Endothelial cell (in vitro differentiated cells): ENCODE results near the gene MAGI1. TPM values are rescaled to one million over a fixed set of nuclear protein-coding genes. Genes with fewer than 3 reads are reported as not detected.

Source experiments
- DNase-seq: peaks from one replicate; pipeline ENCODE4 v3.0.0; 2021; ENCODE audit warnings: low spot score
- H3K27ac Mint-ChIP-seq: one replicate; pipeline ENCODE4 v1.8.0; 2021; ENCODE audit warnings: mixed read lengths, inconsistent platforms; ENCODE audit not compliant: unreplicated experiment
- H3K27me3 Mint-ChIP-seq: one replicate; pipeline ENCODE4 v1.8.0; 2021; ENCODE audit warnings: mild to moderate bottlenecking, moderate library complexity, mixed read lengths, inconsistent platforms; ENCODE audit not compliant: unreplicated experiment
- H3K36me3 Mint-ChIP-seq: one replicate; pipeline ENCODE4 v1.8.0; 2021; ENCODE audit warnings: mild to moderate bottlenecking, low read depth, mixed read lengths, inconsistent platforms; ENCODE audit not compliant: unreplicated experiment
- H3K4me1 Mint-ChIP-seq: one replicate; pipeline ENCODE4 v1.8.0; 2021; ENCODE audit warnings: mild to moderate bottlenecking, mixed read lengths, inconsistent platforms; ENCODE audit not compliant: unreplicated experiment
- H3K4me3 Mint-ChIP-seq: one replicate; pipeline ENCODE4 v1.8.0; 2021; ENCODE audit warnings: mild to moderate bottlenecking, mixed read lengths, inconsistent platforms; ENCODE audit not compliant: unreplicated experiment
- H3K9me3 Mint-ChIP-seq: one replicate; pipeline ENCODE4 v1.8.0; 2021; ENCODE audit warnings: mixed read lengths, inconsistent platforms; ENCODE audit not compliant: unreplicated experiment
- CTCF ChIP-seq: fragments of 200-600 bp; sonication (generic); IDR thresholded peaks from one replicate; pipeline ENCODE4 v1.5.0; 2021; ENCODE audit warnings: antibody characterized with exemption; ENCODE audit not compliant: unreplicated experiment
- total RNA-seq: library from RNA; stranded (reverse); fragmentation: NEBNext Ultra II Directional; extraction: Animal tissue kit (Norgen Biotek cat#: 25700); gene quantifications from one replicate; pipeline ENCODE4 v1.2.1, GENCODE V29; 2021; ENCODE audit not compliant: unreplicated experiment

MAGI1 gene
- total RNA-seq, 1 donor from 2014 or later, result 33.8 TPM

GRCh38 chr3:65338571-65338970, 700.1 kb downstream of the MAGI1 start:
- no peak for TF ChIP-seq CTCF
- Mint-ChIP-seq H3K36me3 (no peaks in the 10 kb centered on the region), H3K4me1 (peaks cover 35% of the 10 kb centered on the region), H3K27me3 (peaks cover 1% of the 10 kb centered on the region), H3K27ac (no peak overlapping the region), H3K4me3 (no peak overlapping the region), H3K9me3 (no peaks in the 10 kb centered on the region)
- DNase-seq, result no peak

DNA sequence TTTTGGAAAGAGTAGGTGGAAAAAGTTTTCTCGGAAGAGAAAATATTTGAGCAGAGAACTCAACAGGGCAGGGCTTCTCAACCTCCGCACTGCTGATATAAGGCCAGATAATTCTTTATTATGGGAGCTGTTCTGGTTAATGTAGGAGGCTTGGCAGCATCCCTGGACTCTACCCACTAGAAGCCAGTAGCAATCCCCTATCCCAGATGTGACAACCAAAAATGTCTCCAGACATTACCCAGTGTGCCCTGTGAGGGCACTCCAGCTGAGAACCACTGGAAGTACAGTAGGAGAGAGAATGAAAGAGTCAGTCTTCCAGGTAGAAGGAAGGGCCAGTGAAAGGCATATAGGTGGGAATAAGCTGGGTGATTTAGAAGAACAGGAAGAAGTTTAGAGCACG, 703.1 kb downstream of the MAGI1 start:
- Mint-ChIP-seq H3K4me3 (no peak overlapping the region), H3K4me1 (peaks cover 28% of the 10 kb centered on the region), H3K27ac (no peak overlapping the region), H3K27me3 (no peaks in the 10 kb centered on the region), H3K36me3 (no peaks in the 10 kb centered on the region), H3K9me3 (no peaks in the 10 kb centered on the region)
- no peak for TF ChIP-seq CTCF
- DNase-seq, result no peak

DNA sequence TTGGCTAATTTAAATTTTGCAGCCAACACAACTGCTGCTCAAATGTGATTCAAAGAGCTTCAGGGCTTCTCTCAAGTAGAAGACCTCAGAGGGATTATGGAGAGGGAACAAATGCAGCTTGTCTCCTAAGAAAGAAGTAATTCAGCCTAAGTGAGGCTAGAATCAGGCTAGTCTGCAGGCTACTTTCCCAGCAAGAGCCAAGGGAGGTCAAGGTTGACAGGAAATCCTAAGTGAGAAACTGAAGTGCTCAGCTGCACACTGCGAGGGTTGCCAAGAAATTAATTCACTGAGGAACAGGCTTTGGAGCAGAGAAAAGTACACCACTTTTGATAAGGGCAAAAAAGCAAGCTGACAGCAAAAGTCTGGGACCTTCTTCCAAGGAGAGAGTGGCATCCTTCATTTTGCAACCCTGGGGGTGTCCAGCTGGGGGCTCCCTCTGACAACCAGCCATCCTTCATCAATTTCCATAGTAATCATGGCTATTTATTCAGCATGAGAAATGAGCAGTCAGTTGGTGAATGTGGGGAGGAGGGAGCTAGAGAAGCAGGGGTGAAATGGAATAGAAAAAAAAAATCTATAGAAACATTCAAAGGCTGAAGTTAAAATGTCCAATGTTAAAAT, 704.6 kb downstream of the MAGI1 start:
- peak; percentile 7 for DNase-seq
- TF ChIP-seq CTCF, result no peak
- Mint-ChIP-seq H3K4me3 (no peak overlapping the region), H3K9me3 (no peaks in the 10 kb centered on the region), H3K4me1 (peaks cover 17% of the 10 kb centered on the region), H3K27me3 (peaks cover 1% of the 10 kb centered on the region), H3K27ac (no peak overlapping the region), H3K36me3 (no peaks in the 10 kb centered on the region)

DNA sequence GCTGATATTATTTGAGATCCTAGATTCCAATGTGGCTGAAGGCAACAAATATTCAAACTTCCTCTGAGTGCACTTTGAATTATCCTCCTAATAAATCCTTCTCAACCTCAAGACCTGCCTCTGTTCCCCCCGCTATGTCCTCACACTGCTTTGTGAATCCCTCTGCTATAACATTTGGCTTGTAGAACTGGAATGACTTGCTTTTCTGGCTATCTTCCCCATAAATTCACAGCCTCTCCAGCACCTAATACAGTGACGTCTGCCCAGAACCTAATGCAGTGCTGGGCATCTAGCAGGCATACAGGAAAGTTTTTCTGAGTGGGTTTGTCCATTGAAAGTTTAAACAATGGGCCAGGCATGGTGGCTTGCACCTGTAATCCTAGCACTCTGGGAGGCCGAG, 707.0 kb downstream of the MAGI1 start:
- no peak overlapping the region for H3K27ac Mint-ChIP-seq
- DNase-seq, result no peak
- no peak for TF ChIP-seq CTCF
- no peak overlapping the region for H3K4me3 Mint-ChIP-seq
- H3K27me3 Mint-ChIP-seq, result peaks cover 1% of the 10 kb centered on the region
- H3K4me1 Mint-ChIP-seq, result peaks cover 18% of the 10 kb centered on the region
- H3K9me3 Mint-ChIP-seq, result no peaks in the 10 kb centered on the region
- H3K36me3 Mint-ChIP-seq, result no peaks in the 10 kb centered on the region

DNA sequence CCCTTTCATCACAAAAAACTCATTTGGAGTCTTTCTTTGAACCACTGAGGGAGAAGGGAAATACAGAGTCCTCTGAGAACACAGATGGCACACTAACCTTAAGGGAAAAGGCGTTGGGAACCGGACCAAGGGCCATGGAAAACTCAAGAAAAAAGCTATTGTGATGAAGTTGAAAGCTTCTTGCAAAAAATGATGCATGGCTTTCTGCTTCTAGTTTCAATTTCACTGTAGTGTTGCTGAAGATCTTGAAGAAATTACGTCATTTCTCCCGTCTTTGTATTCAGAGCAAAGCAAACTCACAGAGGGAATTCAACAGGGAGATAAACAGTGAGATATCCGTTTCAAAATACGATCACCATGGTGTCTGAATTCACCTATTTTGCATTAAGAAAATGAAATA, 708.6 kb downstream of the MAGI1 start:
- Mint-ChIP-seq H3K27ac (no peak overlapping the region), H3K36me3 (no peaks in the 10 kb centered on the region), H3K27me3 (peaks cover 1% of the 10 kb centered on the region), H3K9me3 (no peaks in the 10 kb centered on the region), H3K4me1 (peaks cover 13% of the 10 kb centered on the region), H3K4me3 (no peak overlapping the region)
- TF ChIP-seq CTCF, result no peak
- DNase-seq, result no peak
